ENCODE measurements around the gene EHMT1.

DNA sequence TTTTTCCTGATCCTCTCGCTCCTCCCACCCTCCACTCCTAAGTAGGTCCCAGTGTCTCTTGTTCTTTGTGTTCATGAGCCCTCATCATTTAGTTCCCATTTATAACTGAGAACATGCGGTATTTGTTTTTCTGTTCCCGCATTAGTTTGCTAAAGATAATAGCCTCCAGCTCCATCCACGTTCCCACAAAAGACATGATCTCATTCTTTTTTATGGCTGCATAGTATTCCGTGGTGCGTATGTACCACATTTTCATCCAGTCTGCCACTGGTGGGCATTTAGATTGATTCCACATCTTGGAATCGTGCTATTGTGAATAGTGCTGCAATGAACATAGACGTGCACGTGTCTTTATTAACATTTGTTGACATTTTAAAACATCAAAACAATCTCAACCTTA is 224.6 kb downstream of the EHMT1 start:
- no peak for TF ChIP-seq CTCF (IDR thresholded peaks at IDR 0.05)
- TF ChIP-seq POLR2AphosphoS5 (IDR thresholded peaks at IDR 0.05), result no peak
